ENCODE data around the gene HNMT. TPM values are rescaled to one million over a fixed set of nuclear protein-coding genes. Genes with fewer than 3 reads are reported as not detected.

The HNMT gene
- total and polyA plus RNA-seq, 2 donors (not counting 1 experiment from before 2014, with no cell fraction given) = 0.24 TPM; not detected in 1

GRCh38 chr2:137963535-137964065 lies 673 bp upstream of the HNMT start:
- H3K27me3 Mint-ChIP-seq = peaks cover 4% of the 10 kb centered on the region
- no peaks in the 10 kb centered on the region for H3K79me2 ChIP-seq (ENCODE audit: control insufficient read depth, insufficient read depth, low read length)
- no peaks in the 10 kb centered on the region for H3K4me1 ChIP-seq (ENCODE audit: control insufficient read depth in 2 of 2, insufficient read depth in 2 of 2, low read length in 2 of 2)
- TF ChIP-seq EZH2 (IDR thresholded peaks at IDR 0.05; ENCODE audit: borderline replicate concordance, insufficient read depth, low read depth, low read length, poor library complexity, severe bottlenecking) (no peak), CTCF (IDR thresholded peaks at IDR 0.05) (no peak)
- H3K4me1 Mint-ChIP-seq = no peaks in the 10 kb centered on the region
- H3K4me2 ChIP-seq (replicated peaks; ENCODE audit: low read depth, low read length, poor library complexity, severe bottlenecking) = no peak overlapping the region
- no peak overlapping the region for H3K27ac ChIP-seq (ENCODE audit: low read length in 2 of 2)
- no peaks in the 10 kb centered on the region for H3K27me3 ChIP-seq (replicated peaks in 1 of 4; ENCODE audit: control extremely low read depth in 1 of 4, control insufficient read depth in 3 of 4, insufficient read depth in 4 of 4, low read length in 3 of 4)
- H3K4me3 Mint-ChIP-seq = no peak overlapping the region
- no peaks in the 10 kb centered on the region for H3K9me3 Mint-ChIP-seq (ENCODE audit: insufficient read depth)
- H3K4me3 ChIP-seq (ENCODE audit: control extremely low read depth in 1 of 5, extremely low read depth in 1 of 5, insufficient read depth in 1 of 5, low read depth in 2 of 5, low read length in 4 of 5) = no peak overlapping the region
- no peak overlapping the region for H3K27ac Mint-ChIP-seq
- DNase-seq = no peak
- 86% methylated on average over 7 of the region's 9 CpGs for WGBS (ENCODE audit: insufficient coverage)
- POLR2A ChIA-PET = no interaction called here
- no peaks in the 10 kb centered on the region for H3K36me3 ChIP-seq (replicated peaks in 1 of 2; ENCODE audit: control extremely low read depth in 1 of 2, control insufficient read depth in 1 of 2, extremely low read depth in 1 of 2, insufficient read depth in 2 of 2, low read length in 1 of 2)
- H3K9me3 ChIP-seq (ENCODE audit: control extremely low read depth in 1 of 3, control insufficient read depth in 2 of 3, insufficient read depth in 1 of 3, low read length in 2 of 3) = peaks cover 0 to under 1% (median 0%) of the 10 kb centered on the region in 3 donors
- no peaks in the 10 kb centered on the region for H4K20me1 ChIP-seq (ENCODE audit: control insufficient read depth, insufficient read depth, low read length, poor library complexity, severe bottlenecking)
- no peak for ATAC-seq (ENCODE audit: low read depth)
- CTCF ChIA-PET = no interaction called here
- no peak overlapping the region for H2AFZ ChIP-seq (ENCODE audit: insufficient read depth, low read depth, low read length, poor library complexity, severe bottlenecking)
- H3K9ac ChIP-seq (ENCODE audit: low read length) = no peak overlapping the region
- intact Hi-C loops (cut with micrococcal nuclease) = no loop called here

GRCh38 chr2:137964859-137965459 lies 686 bp downstream of the HNMT start:
- H3K27ac ChIP-seq (ENCODE audit: low read length in 2 of 2) = no peak overlapping the region
- H3K36me3 ChIP-seq (replicated peaks in 1 of 2; ENCODE audit: control extremely low read depth in 1 of 2, control insufficient read depth in 1 of 2, extremely low read depth in 1 of 2, insufficient read depth in 2 of 2, low read length in 1 of 2) = no peaks in the 10 kb centered on the region
- H3K9me3 Mint-ChIP-seq (ENCODE audit: insufficient read depth) = no peaks in the 10 kb centered on the region
- no peak for DNase-seq
- H3K4me2 ChIP-seq (replicated peaks; ENCODE audit: low read depth, low read length, poor library complexity, severe bottlenecking) = no peak overlapping the region
- no peaks in the 10 kb centered on the region for H3K9me3 ChIP-seq (ENCODE audit: control extremely low read depth in 1 of 3, control insufficient read depth in 2 of 3, insufficient read depth in 1 of 3, low read length in 2 of 3)
- POLR2A ChIA-PET = no interaction called here
- TF ChIP-seq EZH2 (IDR thresholded peaks at IDR 0.05; ENCODE audit: borderline replicate concordance, insufficient read depth, low read depth, low read length, poor library complexity, severe bottlenecking) = no peak
- no peak for TF ChIP-seq CTCF (IDR thresholded peaks at IDR 0.05)
- no CpG with 5 or more reads among the region's 3 CpGs for WGBS (ENCODE audit: insufficient coverage)
- H3K4me3 Mint-ChIP-seq = no peak overlapping the region
- no peaks in the 10 kb centered on the region for H3K4me1 Mint-ChIP-seq
- no peak overlapping the region for H3K27ac Mint-ChIP-seq
- H3K79me2 ChIP-seq (ENCODE audit: control insufficient read depth, insufficient read depth, low read length) = no peaks in the 10 kb centered on the region
- no peak for ATAC-seq (ENCODE audit: low read depth)
- no peaks in the 10 kb centered on the region for H3K4me1 ChIP-seq (ENCODE audit: control insufficient read depth in 2 of 2, insufficient read depth in 2 of 2, low read length in 2 of 2)
- H3K4me3 ChIP-seq (ENCODE audit: control extremely low read depth in 1 of 5, extremely low read depth in 1 of 5, insufficient read depth in 1 of 5, low read depth in 2 of 5, low read length in 4 of 5) = no peak overlapping the region
- CTCF ChIA-PET = no interaction called here
- H3K9ac ChIP-seq (ENCODE audit: low read length) = no peak overlapping the region
- H4K20me1 ChIP-seq (ENCODE audit: control insufficient read depth, insufficient read depth, low read length, poor library complexity, severe bottlenecking) = no peaks in the 10 kb centered on the region
- H3K27me3 Mint-ChIP-seq = peaks cover 4% of the 10 kb centered on the region
- intact Hi-C loops (cut with micrococcal nuclease) = no loop called here
- no peak overlapping the region for H2AFZ ChIP-seq (ENCODE audit: insufficient read depth, low read depth, low read length, poor library complexity, severe bottlenecking)
- no peaks in the 10 kb centered on the region for H3K27me3 ChIP-seq (replicated peaks in 1 of 4; ENCODE audit: control extremely low read depth in 1 of 4, control insufficient read depth in 3 of 4, insufficient read depth in 4 of 4, low read length in 3 of 4)

All from B cell (primary cell).